ENCODE measurements around the gene ACTR6. TPM values are rescaled to one million over a fixed set of nuclear protein-coding genes. Genes with fewer than 3 reads are reported as not detected.
"Not testable (repeated sequence)": the region's sequence is repeated elsewhere in the genome, so short reads cannot be mapped to it uniquely, and the experiment has no call there.

ACTR6 gene
- total RNA-seq, 5 donors from 2014 or later (not counting 1 experiment from before 2014, with no cell fraction given): 28.8 to 39.2 (median 35.3) TPM

- H3K9me3 ChIP-seq; H3K4me3 Mint-ChIP-seq; H3K27ac ChIP-seq (ENCODE audit: low read length); POLR2A ChIA-PET; H3K27me3 ChIP-seq (replicated peaks in 1 of 2; ENCODE audit: control insufficient read depth in 2 of 2, extremely low read depth in 1 of 2, insufficient read depth in 2 of 2, low read length in 1 of 2); H3K4me1 Mint-ChIP-seq; H3K9me3 Mint-ChIP-seq; H3K36me3 ChIP-seq (ENCODE audit: control insufficient read depth in 2 of 2, extremely low read depth in 1 of 2, insufficient read depth in 1 of 2, low read length in 1 of 2); H3K4me1 ChIP-seq (ENCODE audit: control insufficient read depth in 1 of 2, extremely low read depth in 1 of 2, insufficient read depth in 2 of 2, low read length in 2 of 2); DNase-seq; H3K27me3 Mint-ChIP-seq; H3K27ac Mint-ChIP-seq; CTCF ChIA-PET; H3K4me3 ChIP-seq (ENCODE audit: control insufficient read depth in 1 of 2, extremely low read depth in 1 of 2, low read length in 1 of 2); ATAC-seq (replicated peaks in 1 of 4): not testable (repeated sequence)
- 93% methylated on average over 4 of the region's 8 CpGs for WGBS (ENCODE audit: insufficient coverage)
- H3K36me3 Mint-ChIP-seq: peaks cover 31% of the 10 kb centered on the region
Measured at GRCh38 chr12:100176493-100176892, 24.1 kb upstream of the ACTR6 start.

DNA sequence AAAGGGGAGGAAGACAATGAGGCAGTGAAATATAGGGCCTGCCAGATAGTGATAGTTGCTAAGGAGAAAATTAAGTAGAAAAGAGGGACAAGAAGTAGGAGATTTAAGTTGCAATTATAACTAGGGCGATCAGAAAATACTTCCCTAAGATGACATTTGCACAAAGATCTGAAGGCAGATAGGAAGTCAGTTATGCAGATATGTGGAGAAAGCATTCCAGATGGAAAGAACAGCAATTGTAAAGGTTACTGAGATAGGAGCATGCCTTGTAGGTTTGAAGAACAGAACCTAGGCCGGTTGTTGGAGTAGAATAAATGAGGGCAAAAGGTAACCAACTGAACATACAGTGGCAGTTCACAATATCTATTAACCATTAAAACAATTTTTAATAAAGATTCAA, 21.4 kb upstream of the ACTR6 start:
- Histone ChIP-seq H3K27ac (ENCODE audit: low read length) (no peak overlapping the region), H3K9me3 (no peaks in the 10 kb centered on the region), H3K36me3 (ENCODE audit: control insufficient read depth in 2 of 2, extremely low read depth in 1 of 2, insufficient read depth in 1 of 2, low read length in 1 of 2) (no peaks in the 10 kb centered on the region), H3K4me1 (ENCODE audit: control insufficient read depth in 1 of 2, extremely low read depth in 1 of 2, insufficient read depth in 2 of 2, low read length in 2 of 2) (no peaks in the 10 kb centered on the region), H3K4me3 (ENCODE audit: control insufficient read depth in 1 of 2, extremely low read depth in 1 of 2, low read length in 1 of 2) (no peak overlapping the region), H3K27me3 (replicated peaks in 1 of 2; ENCODE audit: control insufficient read depth in 2 of 2, extremely low read depth in 1 of 2, insufficient read depth in 2 of 2, low read length in 1 of 2) (no peaks in the 10 kb centered on the region)
- Mint-ChIP-seq H3K4me1 (peaks cover 0 to 6% (median 0%) of the 10 kb centered on the region in 3 donors), H3K27ac (no peak overlapping the region), H3K9me3 (no peaks in the 10 kb centered on the region), H3K27me3 (no peaks in the 10 kb centered on the region), H3K36me3 (peaks cover 28% of the 10 kb centered on the region), H3K4me3 (no peak overlapping the region)
- ATAC-seq (replicated peaks in 1 of 4): no peak
- WGBS (ENCODE audit: insufficient coverage): no CpG with 5 or more reads among the region's 2 CpGs
- DNase-seq: no peak
- ChIA-PET CTCF (no interaction called here), POLR2A (no interaction called here)

GRCh38 chr12:100184549-100185145, 16.0 kb upstream of the ACTR6 start:
- no peak overlapping the region for H3K4me3 Mint-ChIP-seq
- POLR2A ChIA-PET: no interaction called here

DNA sequence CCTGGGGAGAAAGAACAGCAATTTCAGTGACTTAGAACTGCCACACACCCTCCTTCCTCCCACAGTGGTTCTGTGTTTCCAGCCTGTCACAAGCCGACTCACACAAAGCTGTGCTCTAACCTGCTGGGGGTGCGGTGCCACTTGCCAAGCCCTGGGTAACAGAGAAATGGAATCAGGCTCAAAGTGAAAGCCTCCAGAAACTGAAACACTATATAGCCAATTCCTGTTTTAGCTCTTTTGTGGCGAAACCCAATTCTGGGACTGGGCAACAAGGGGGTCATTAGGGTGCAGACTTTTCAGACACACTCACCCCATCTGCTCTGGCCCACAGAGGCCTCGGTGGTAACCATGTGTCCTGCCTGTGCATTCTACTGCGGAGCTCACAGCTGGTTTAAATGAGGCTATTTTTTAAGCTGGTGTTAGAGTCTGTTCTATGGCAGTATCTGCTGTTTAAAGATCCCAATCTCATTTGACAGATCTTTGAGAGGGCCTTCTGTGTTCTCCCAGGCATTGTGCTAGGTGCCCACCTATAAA, 15.2 kb upstream of the ACTR6 start:
- no peak for ATAC-seq (replicated peaks in 1 of 4)

More at GRCh38 chr12:100184549-100185145, 16.0 kb upstream of the ACTR6 start:
- H3K36me3 Mint-ChIP-seq: peaks cover 23% of the 10 kb centered on the region
- peaks cover 0 to 6% (median 0%) of the 10 kb centered on the region in 3 donors for H3K4me1 Mint-ChIP-seq
- Histone ChIP-seq H3K4me3 (ENCODE audit: control insufficient read depth in 1 of 2, extremely low read depth in 1 of 2, low read length in 1 of 2) (no peak overlapping the region), H3K36me3 (ENCODE audit: control insufficient read depth in 2 of 2, extremely low read depth in 1 of 2, insufficient read depth in 1 of 2, low read length in 1 of 2) (no peaks in the 10 kb centered on the region), H3K27me3 (replicated peaks in 1 of 2; ENCODE audit: control insufficient read depth in 2 of 2, extremely low read depth in 1 of 2, insufficient read depth in 2 of 2, low read length in 1 of 2) (no peaks in the 10 kb centered on the region), H3K27ac (ENCODE audit: low read length) (no peak overlapping the region), H3K9me3 (no peaks in the 10 kb centered on the region), H3K4me1 (ENCODE audit: control insufficient read depth in 1 of 2, extremely low read depth in 1 of 2, insufficient read depth in 2 of 2, low read length in 2 of 2) (no peaks in the 10 kb centered on the region)
- H3K9me3 Mint-ChIP-seq: no peaks in the 10 kb centered on the region
- DNase-seq (no peak), ATAC-seq (replicated peaks in 1 of 4) (no peak)
- WGBS (ENCODE audit: insufficient coverage): 92% methylated on average over 2 of the region's 8 CpGs
- no peaks in the 10 kb centered on the region for H3K27me3 Mint-ChIP-seq
- CTCF ChIA-PET: no interaction called here
- H3K27ac Mint-ChIP-seq: no peak overlapping the region

GRCh38 chr12:100186071-100186470, 14.5 kb upstream of the ACTR6 start:
- no peak overlapping the region for H3K4me3 Mint-ChIP-seq
- ATAC-seq (replicated peaks in 1 of 4) (no peak), DNase-seq (no peak)
- WGBS (ENCODE audit: insufficient coverage): no CpG with 5 or more reads among the region's 6 CpGs
- no peaks in the 10 kb centered on the region for H3K27me3 Mint-ChIP-seq
- H3K36me3 Mint-ChIP-seq: peaks cover 29% of the 10 kb centered on the region
- no peaks in the 10 kb centered on the region for H3K9me3 Mint-ChIP-seq
- H3K27ac ChIP-seq (ENCODE audit: low read length): no peak overlapping the region
- no peak overlapping the region for H3K27ac Mint-ChIP-seq
- no peaks in the 10 kb centered on the region for H3K27me3 ChIP-seq (replicated peaks in 1 of 2; ENCODE audit: control insufficient read depth in 2 of 2, extremely low read depth in 1 of 2, insufficient read depth in 2 of 2, low read length in 1 of 2)
- POLR2A ChIA-PET: no interaction called here
- H3K4me3 ChIP-seq (ENCODE audit: control insufficient read depth in 1 of 2, extremely low read depth in 1 of 2, low read length in 1 of 2): no peak overlapping the region
- CTCF ChIA-PET: interaction anchor here in 1 of 2 donors (0.5 to 0.6 kb wide), 2 partner anchors 99 to 1482 kb away, joined by 3 to 4 read pairs; no protein-coding TSS in a partner anchor
- no peaks in the 10 kb centered on the region for H3K4me1 ChIP-seq (ENCODE audit: control insufficient read depth in 1 of 2, extremely low read depth in 1 of 2, insufficient read depth in 2 of 2, low read length in 2 of 2)
- no peaks in the 10 kb centered on the region for H3K9me3 ChIP-seq
- H3K36me3 ChIP-seq (ENCODE audit: control insufficient read depth in 2 of 2, extremely low read depth in 1 of 2, insufficient read depth in 1 of 2, low read length in 1 of 2): peaks cover 0 to 3% of the 10 kb centered on the region in 2 donors
- peaks cover 0 to 3% (median 0%) of the 10 kb centered on the region in 3 donors for H3K4me1 Mint-ChIP-seq

More for the DNA sequence above, 15.2 kb upstream of the ACTR6 start:
- no peak overlapping the region for H3K4me3 ChIP-seq (ENCODE audit: control insufficient read depth in 1 of 2, extremely low read depth in 1 of 2, low read length in 1 of 2)
- POLR2A ChIA-PET: no interaction called here
- peaks cover 29% of the 10 kb centered on the region for H3K36me3 Mint-ChIP-seq
- H3K4me3 Mint-ChIP-seq: no peak overlapping the region
- no peaks in the 10 kb centered on the region for H3K4me1 ChIP-seq (ENCODE audit: control insufficient read depth in 1 of 2, extremely low read depth in 1 of 2, insufficient read depth in 2 of 2, low read length in 2 of 2)
- CTCF ChIA-PET: interaction anchor here in 1 of 2 donors (0.6 kb wide), 1 partner anchor 17 kb away, joined by 3 read pairs; no protein-coding TSS in a partner anchor
- no peaks in the 10 kb centered on the region for H3K9me3 Mint-ChIP-seq
- H3K36me3 ChIP-seq (ENCODE audit: control insufficient read depth in 2 of 2, extremely low read depth in 1 of 2, insufficient read depth in 1 of 2, low read length in 1 of 2): peaks cover 0 to 3% of the 10 kb centered on the region in 2 donors
- H3K27ac ChIP-seq (ENCODE audit: low read length): no peak overlapping the region
- H3K27me3 ChIP-seq (replicated peaks in 1 of 2; ENCODE audit: control insufficient read depth in 2 of 2, extremely low read depth in 1 of 2, insufficient read depth in 2 of 2, low read length in 1 of 2): no peaks in the 10 kb centered on the region
- no peaks in the 10 kb centered on the region for H3K9me3 ChIP-seq
- 83% methylated on average over 1 of the region's 5 CpGs for WGBS (ENCODE audit: insufficient coverage)
- peaks cover 0 to 6% (median 0%) of the 10 kb centered on the region in 3 donors for H3K4me1 Mint-ChIP-seq
- H3K27me3 Mint-ChIP-seq: no peaks in the 10 kb centered on the region
- DNase-seq: no peak
- H3K27ac Mint-ChIP-seq: no peak overlapping the region

DNA sequence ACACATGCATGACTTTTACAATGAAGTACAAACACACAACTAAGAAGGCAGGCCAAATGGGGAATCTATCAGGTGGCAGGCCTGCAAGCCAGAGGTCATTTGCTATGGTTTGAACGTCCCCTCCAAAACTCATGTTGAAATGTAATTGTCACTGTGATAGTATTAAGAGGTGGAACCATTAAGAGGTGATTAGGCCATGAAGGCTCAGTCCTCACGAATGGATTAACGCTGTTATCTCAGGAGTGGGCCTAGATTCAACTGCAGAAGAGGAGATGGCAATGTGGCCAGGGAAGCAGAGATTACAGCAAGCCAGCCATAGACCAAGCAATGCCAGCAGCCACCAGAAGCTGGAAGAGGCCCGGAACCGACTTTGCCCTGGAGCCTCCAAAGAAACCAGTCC, 13.5 kb upstream of the ACTR6 start:
- Histone ChIP-seq H3K27ac (ENCODE audit: low read length) (no peak overlapping the region), H3K4me3 (ENCODE audit: control insufficient read depth in 1 of 2, extremely low read depth in 1 of 2, low read length in 1 of 2) (no peak overlapping the region), H3K9me3 (no peaks in the 10 kb centered on the region), H3K4me1 (ENCODE audit: control insufficient read depth in 1 of 2, extremely low read depth in 1 of 2, insufficient read depth in 2 of 2, low read length in 2 of 2) (no peaks in the 10 kb centered on the region), H3K36me3 (ENCODE audit: control insufficient read depth in 2 of 2, extremely low read depth in 1 of 2, insufficient read depth in 1 of 2, low read length in 1 of 2) (peaks cover 2 to 3% of the 10 kb centered on the region in 2 donors), H3K27me3 (replicated peaks in 1 of 2; ENCODE audit: control insufficient read depth in 2 of 2, extremely low read depth in 1 of 2, insufficient read depth in 2 of 2, low read length in 1 of 2) (no peaks in the 10 kb centered on the region)
- DNase-seq (no peak), ATAC-seq (replicated peaks in 1 of 4) (no peak)
- no peaks in the 10 kb centered on the region for H3K9me3 Mint-ChIP-seq
- peaks cover 0 to 1% (median 0%) of the 10 kb centered on the region in 3 donors for H3K4me1 Mint-ChIP-seq
- WGBS (ENCODE audit: insufficient coverage): 100% methylated on average over 3 of the region's 5 CpGs
- ChIA-PET CTCF (interaction anchor here in 1 of 2 donors (0.5 kb wide), 1 partner anchor 121 kb away, joined by 3 read pairs; no protein-coding TSS in a partner anchor), POLR2A (no interaction called here)
- no peaks in the 10 kb centered on the region for H3K27me3 Mint-ChIP-seq
- H3K36me3 Mint-ChIP-seq: peaks cover 35% of the 10 kb centered on the region
- no peak overlapping the region for H3K4me3 Mint-ChIP-seq
- no peak overlapping the region for H3K27ac Mint-ChIP-seq
